SU-DHL-6 (cell line): Measurements from ENCODE around the gene RAB31.

Source experiments
- CTCF ChIP-seq: fragments of 200-600 bp; sonication (generic); IDR thresholded peaks from one replicate; pipeline ENCODE4 v1.5.1; 2017; ENCODE audit warnings: antibody characterized with exemption, mild to moderate bottlenecking, low read length, moderate library complexity; ENCODE audit not compliant: insufficient read depth, poor library complexity, severe bottlenecking
- EZH2phosphoT487 ChIP-seq: fragments of 200-600 bp; sonication (generic), shearing (Covaris generic); conservative IDR thresholded peaks from 2 replicates; pipeline ENCODE4 v1.6.1; 2018; ENCODE audit warnings: mild to moderate bottlenecking, antibody characterized with exemption, low read length, moderate library complexity, mixed read lengths

GRCh38 chr18:9860682-9861081, 152.6 kb downstream of the RAB31 start:
- TF ChIP-seq CTCF (no peak), EZH2phosphoT487 (no peak)
